ENCODE results near the gene ATP10A. TPM values are rescaled to one million over a fixed set of nuclear protein-coding genes. Genes with fewer than 3 reads are reported as not detected.

The ATP10A gene, protein sequence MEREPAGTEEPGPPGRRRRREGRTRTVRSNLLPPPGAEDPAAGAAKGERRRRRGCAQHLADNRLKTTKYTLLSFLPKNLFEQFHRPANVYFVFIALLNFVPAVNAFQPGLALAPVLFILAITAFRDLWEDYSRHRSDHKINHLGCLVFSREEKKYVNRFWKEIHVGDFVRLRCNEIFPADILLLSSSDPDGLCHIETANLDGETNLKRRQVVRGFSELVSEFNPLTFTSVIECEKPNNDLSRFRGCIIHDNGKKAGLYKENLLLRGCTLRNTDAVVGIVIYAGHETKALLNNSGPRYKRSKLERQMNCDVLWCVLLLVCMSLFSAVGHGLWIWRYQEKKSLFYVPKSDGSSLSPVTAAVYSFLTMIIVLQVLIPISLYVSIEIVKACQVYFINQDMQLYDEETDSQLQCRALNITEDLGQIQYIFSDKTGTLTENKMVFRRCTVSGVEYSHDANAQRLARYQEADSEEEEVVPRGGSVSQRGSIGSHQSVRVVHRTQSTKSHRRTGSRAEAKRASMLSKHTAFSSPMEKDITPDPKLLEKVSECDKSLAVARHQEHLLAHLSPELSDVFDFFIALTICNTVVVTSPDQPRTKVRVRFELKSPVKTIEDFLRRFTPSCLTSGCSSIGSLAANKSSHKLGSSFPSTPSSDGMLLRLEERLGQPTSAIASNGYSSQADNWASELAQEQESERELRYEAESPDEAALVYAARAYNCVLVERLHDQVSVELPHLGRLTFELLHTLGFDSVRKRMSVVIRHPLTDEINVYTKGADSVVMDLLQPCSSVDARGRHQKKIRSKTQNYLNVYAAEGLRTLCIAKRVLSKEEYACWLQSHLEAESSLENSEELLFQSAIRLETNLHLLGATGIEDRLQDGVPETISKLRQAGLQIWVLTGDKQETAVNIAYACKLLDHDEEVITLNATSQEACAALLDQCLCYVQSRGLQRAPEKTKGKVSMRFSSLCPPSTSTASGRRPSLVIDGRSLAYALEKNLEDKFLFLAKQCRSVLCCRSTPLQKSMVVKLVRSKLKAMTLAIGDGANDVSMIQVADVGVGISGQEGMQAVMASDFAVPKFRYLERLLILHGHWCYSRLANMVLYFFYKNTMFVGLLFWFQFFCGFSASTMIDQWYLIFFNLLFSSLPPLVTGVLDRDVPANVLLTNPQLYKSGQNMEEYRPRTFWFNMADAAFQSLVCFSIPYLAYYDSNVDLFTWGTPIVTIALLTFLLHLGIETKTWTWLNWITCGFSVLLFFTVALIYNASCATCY (N-terminal part only)
- 3.6 TPM for total RNA-seq (2013)
- polyA plus RNA-seq (1 to 10 TPM in 1 of 3 donors, under 1 TPM in 2; 0.71 to 3.9 (median 0.92) TPM), polyA minus RNA-seq (3.5 and 5.5 TPM in 2 replicates), total RNA-seq (13.9 to 238 (median 32.3) reads per million in 11 experiments)

DNA sequence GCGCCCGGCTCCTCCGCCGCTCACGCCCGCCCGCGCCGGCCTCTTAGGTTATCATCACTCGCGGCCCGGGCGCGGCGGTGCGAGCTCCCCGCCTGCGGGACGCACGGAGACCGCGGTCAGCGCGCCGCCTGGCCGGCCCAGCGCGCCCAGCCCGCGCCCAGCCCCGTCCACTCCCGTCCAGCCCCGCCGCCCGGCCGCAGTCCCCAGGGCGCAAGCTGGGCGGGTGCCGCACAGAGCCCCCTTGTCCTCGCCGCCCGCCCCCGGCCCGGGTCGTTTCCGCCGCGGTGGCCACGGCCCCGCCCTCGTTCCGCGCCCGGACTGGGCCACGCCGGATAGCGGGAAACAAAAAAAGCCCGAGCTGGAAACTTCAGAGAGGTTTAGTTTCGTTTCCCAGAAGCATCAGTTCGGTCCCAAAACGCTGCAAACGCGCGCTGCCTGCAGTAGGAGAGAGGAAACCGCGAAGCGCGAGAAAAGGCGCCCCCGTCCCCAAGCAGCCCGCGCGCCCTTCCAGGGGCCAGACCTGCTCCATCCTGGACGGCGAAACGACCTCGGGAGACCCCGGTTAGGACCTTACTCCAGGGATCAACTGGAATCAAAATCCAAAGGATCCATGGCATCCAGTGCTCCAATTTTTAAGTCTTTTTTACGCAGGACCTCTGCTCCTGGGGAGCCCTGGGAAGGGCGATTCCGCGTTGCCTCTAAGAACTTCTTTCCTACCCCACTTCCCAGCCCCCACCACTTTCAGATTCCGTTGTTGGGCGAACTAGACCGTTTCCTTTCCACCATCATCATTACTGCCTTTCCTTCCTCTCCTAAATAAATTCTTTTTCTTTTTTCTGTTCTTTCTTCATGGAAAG, at the start of gene ATP10A:
TSS of gene ATP10A (minus strand) at position 217 of the 857 bp plus-strand sequence. CDS start 231 bp downstream, outside the sequence.
- Histone ChIP-seq H3K4me1 (ENCODE audit: control insufficient read depth in 1 of 2, insufficient read depth in 2 of 2, low read length in 2 of 2) (peaks cover 39 to 49% of the 10 kb centered on the region in 2 donors), H3K9me3 (replicated peaks in 1 of 2; ENCODE audit: control insufficient read depth in 1 of 2, insufficient read depth in 1 of 2, low read length in 2 of 2) (no peaks in the 10 kb centered on the region), H3K4me2 (replicated peaks; ENCODE audit: extremely low read depth, low read length, poor library complexity, severe bottlenecking) (peak within 1 kb of the TSS; percentile 98), H3K36me3 (replicated peaks in 1 of 2; ENCODE audit: control insufficient read depth in 1 of 2, insufficient read depth in 2 of 2, low read length in 2 of 2) (no peaks in the 10 kb centered on the region), H3K9ac (ENCODE audit: insufficient read depth, low read length, poor library complexity, severe bottlenecking) (peak within 1 kb of the TSS; percentile 69), H3K27me3 (ENCODE audit: control insufficient read depth in 2 of 2, insufficient read depth in 2 of 2, low read length in 2 of 2) (peaks cover 0 to 28% of the 10 kb centered on the region in 2 donors), H3K27ac (ENCODE audit: low read depth in 1 of 2, low read length in 2 of 2) (peak within 1 kb of the TSS in 1 of 2 donors; percentile 45), H3K4me3 (replicated peaks in 1 of 3; ENCODE audit: low read depth in 2 of 3, low read length in 3 of 3) (peak within 1 kb of the TSS; percentile 59 to 87 (median 69)), H2AFZ (ENCODE audit: insufficient read depth, low read depth, low read length, poor library complexity, severe bottlenecking) (peak within 1 kb of the TSS; percentile 89), H4K20me1 (ENCODE audit: insufficient read depth, low read length) (no peaks in the 10 kb centered on the region), H3K79me2 (ENCODE audit: insufficient read depth, low read length) (peaks cover 15% of the 10 kb centered on the region)
- Mint-ChIP-seq H3K9me3 (peaks cover 0 to 9% (median 0%) of the 10 kb centered on the region in 7 donors), H3K4me1 (peaks cover 41% of the 10 kb centered on the region), H3K27ac (peak within 1 kb of the TSS in 6 of 7 donors; percentile 26 to 77 (median 58)), H3K4me3 (peak within 1 kb of the TSS; percentile 93 to 95), H3K27me3 (ENCODE audit: low read depth in 3 of 3) (peaks cover 31 to 50% (median 35%) of the 10 kb centered on the region in 3 donors), H3K36me3 (peaks cover 7 to 12% of the 10 kb centered on the region in 2 donors)
- TF ChIP-seq, protein P1, sequence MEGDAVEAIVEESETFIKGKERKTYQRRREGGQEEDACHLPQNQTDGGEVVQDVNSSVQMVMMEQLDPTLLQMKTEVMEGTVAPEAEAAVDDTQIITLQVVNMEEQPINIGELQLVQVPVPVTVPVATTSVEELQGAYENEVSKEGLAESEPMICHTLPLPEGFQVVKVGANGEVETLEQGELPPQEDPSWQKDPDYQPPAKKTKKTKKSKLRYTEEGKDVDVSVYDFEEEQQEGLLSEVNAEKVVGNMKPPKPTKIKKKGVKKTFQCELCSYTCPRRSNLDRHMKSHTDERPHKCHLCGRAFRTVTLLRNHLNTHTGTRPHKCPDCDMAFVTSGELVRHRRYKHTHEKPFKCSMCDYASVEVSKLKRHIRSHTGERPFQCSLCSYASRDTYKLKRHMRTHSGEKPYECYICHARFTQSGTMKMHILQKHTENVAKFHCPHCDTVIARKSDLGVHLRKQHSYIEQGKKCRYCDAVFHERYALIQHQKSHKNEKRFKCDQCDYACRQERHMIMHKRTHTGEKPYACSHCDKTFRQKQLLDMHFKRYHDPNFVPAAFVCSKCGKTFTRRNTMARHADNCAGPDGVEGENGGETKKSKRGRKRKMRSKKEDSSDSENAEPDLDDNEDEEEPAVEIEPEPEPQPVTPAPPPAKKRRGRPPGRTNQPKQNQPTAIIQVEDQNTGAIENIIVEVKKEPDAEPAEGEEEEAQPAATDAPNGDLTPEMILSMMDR (IDR thresholded peaks at IDR 0.05): no peak
- WGBS (ENCODE audit: insufficient coverage): under 1% methylated on average over 82 of the region's 85 CpGs
- intact Hi-C loops (cut with micrococcal nuclease): no loop called here
- DNase-seq: peak; percentile 40 to 52 (median 50)

All from CD14-positive monocyte (primary cell).